HCT116 (cell line): ENCODE measurements around the gene PPP6R3.

Experiments used
- EZH2 ChIP-seq: fragments of 200-600 bp; sonication (generic); IDR thresholded peaks from 2 replicates; pipeline ENCODE4 v1.6.1; 2017; ENCODE audit warnings: antibody characterized with exemption, mixed run types
- POLR2A ChIP-seq: IDR thresholded peaks from 2 replicates; pipeline ENCODE4 v1.7.0; 2011; ENCODE audit warnings: borderline replicate concordance; ENCODE audit not compliant: insufficient read depth, insufficient read length; ENCODE audit errors: extremely low read depth
- TF ChIP-seq, protein P1 (sequence below), 3 experiments: fragments of 200-600 bp in 1 of 3; sonication (generic) in 1 of 3; IDR thresholded peaks in 2 of 3; conservative IDR thresholded peaks in 1 of 3; 2 replicates each; pipeline ENCODE4 v1.5.1; 2012 to 2017; ENCODE audit warnings: low read depth in 2 of 3, low read length in 2 of 3, antibody characterized with exemption in 1 of 3, borderline replicate concordance in 1 of 3, control low read depth in 1 of 3, mild to moderate bottlenecking in 1 of 3, mixed read lengths in 1 of 3, mixed run types in 1 of 3, moderate library complexity in 1 of 3; ENCODE audit not compliant: insufficient read depth in 1 of 3
- TF ChIP-seq, protein P2 (sequence below): IDR thresholded peaks from 2 replicates; pipeline ENCODE4 v1.6.1; 2012

DNA sequence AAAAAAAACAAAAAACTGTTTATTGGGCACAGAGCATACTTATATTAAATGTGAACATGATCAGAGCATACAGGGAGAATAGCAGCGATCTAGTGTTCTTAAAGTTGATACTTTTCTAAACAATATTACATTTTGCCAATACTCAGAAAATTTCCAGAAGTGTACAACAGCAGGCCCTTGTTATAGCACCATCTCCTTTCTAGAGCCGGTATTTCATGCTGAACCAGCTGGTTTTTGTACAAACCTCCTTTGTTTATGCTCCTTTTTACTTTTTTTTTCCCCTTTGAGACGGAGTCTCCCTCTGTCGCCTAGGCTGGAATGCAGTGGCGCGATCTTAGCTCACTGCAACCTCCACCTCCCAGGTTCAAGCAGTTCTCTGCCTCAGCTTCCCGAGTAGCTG, 90.7 kb downstream of the PPP6R3 start:
- TF ChIP-seq, protein P1, sequence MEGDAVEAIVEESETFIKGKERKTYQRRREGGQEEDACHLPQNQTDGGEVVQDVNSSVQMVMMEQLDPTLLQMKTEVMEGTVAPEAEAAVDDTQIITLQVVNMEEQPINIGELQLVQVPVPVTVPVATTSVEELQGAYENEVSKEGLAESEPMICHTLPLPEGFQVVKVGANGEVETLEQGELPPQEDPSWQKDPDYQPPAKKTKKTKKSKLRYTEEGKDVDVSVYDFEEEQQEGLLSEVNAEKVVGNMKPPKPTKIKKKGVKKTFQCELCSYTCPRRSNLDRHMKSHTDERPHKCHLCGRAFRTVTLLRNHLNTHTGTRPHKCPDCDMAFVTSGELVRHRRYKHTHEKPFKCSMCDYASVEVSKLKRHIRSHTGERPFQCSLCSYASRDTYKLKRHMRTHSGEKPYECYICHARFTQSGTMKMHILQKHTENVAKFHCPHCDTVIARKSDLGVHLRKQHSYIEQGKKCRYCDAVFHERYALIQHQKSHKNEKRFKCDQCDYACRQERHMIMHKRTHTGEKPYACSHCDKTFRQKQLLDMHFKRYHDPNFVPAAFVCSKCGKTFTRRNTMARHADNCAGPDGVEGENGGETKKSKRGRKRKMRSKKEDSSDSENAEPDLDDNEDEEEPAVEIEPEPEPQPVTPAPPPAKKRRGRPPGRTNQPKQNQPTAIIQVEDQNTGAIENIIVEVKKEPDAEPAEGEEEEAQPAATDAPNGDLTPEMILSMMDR (IDR thresholded peaks at IDR 0.05 in 2 of 3, conservative IDR thresholded peaks at IDR 0.05 in 1 of 3; ENCODE audit: borderline replicate concordance in 1 of 3, insufficient read depth in 1 of 3, low read depth in 2 of 3, low read length in 2 of 3): no peak
- no peak for TF ChIP-seq EZH2
- TF ChIP-seq, protein P2, sequence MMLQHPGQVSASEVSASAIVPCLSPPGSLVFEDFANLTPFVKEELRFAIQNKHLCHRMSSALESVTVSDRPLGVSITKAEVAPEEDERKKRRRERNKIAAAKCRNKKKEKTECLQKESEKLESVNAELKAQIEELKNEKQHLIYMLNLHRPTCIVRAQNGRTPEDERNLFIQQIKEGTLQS: no peak
- TF ChIP-seq POLR2A: no peak
